ENCODE measurements around the gene C1QTNF12. TPM values are rescaled to one million over a fixed set of nuclear protein-coding genes. Genes with fewer than 3 reads are reported as not detected.

C1QTNF12 gene
- total RNA-seq, 1 experiment from 2014 or later: 4.4 TPM

DNA sequence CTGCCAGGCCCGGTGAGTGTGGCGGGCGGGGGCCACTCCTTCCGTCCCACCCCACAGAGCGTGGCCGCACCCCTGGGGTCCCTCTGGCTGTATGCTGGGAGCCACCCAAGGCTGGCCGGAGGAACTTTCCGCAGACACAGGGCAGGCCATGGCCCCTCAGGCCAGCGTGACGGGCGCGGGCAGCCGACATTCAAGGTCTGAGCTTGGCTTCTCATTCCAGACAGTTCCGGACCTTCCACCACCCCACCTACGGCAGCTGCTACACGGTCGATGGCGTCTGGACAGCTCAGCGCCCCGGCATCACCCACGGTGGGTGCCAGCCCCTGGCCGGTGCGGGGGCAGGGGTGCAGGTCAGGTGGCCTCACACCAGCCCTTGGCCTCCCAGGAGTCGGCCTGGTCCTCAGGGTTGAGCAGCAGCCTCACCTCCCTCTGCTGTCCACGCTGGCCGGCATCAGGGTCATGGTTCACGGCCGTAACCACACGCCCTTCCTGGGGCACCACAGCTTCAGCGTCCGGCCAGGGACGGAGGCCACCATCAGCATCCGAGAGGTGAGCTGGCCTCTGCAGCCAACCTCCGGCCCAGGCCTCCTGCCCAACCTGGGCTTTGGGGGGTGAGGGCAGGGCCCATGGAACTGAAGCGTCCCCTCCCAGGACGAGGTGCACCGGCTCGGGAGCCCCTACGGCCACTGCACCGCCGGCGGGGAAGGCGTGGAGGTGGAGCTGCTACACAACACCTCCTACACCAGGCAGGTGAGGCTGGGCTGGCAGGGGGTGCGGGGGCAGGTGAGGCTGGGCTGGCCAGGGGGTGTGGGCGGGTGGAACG is 41.0 kb upstream of the C1QTNF12 start:
- Histone ChIP-seq H3T11ph (ENCODE audit: low read length) (no peak overlapping the region), H2BK120ac (ENCODE audit: low read depth, low read length, poor library complexity, severe bottlenecking) (no peak overlapping the region), H3K14ac (ENCODE audit: insufficient read depth, low read length) (no peak overlapping the region; the same call in 1 of the 2 replicates), H2AFZ (ENCODE audit: low read length) (no peak overlapping the region), H4K91ac (ENCODE audit: insufficient read length, low read depth, low read length) (no peak overlapping the region), H2BK12ac (ENCODE audit: insufficient read length, low read depth, low read length) (no peak overlapping the region), H4K5ac (ENCODE audit: insufficient read length, low read depth, low read length) (peak overlapping the region; percentile 37), H3K27ac (ENCODE audit: insufficient read length, low read depth, low read length) (no peak overlapping the region), H4K20me1 (ENCODE audit: control insufficient read depth, insufficient read depth, insufficient read length) (no peaks in the 10 kb centered on the region), H3K18ac (ENCODE audit: insufficient read length, low read depth, low read length) (peak overlapping the region; percentile 31), H3K23me2 (ENCODE audit: insufficient read length, low read depth, low read length, poor library complexity, severe bottlenecking) (no peaks in the 10 kb centered on the region), H3K23ac (ENCODE audit: insufficient read length, low read depth, low read length) (no peak overlapping the region), H3K4me1 (ENCODE audit: insufficient read depth, low read length) (no peaks in the 10 kb centered on the region), H2BK5ac (ENCODE audit: insufficient read length, low read length) (no peak overlapping the region), H4K8ac (replicated peaks; ENCODE audit: insufficient read length, low read depth, low read length) (no peak overlapping the region), H2BK20ac (ENCODE audit: low read depth, low read length, poor library complexity, severe bottlenecking) (no peak overlapping the region), H3K79me1 (ENCODE audit: insufficient read depth, low read depth, low read length, poor library complexity, severe bottlenecking) (no peaks in the 10 kb centered on the region), H3K79me2 (ENCODE audit: insufficient read depth, low read length) (no peaks in the 10 kb centered on the region), H2BK15ac (ENCODE audit: low read depth, low read length) (no peak overlapping the region), H3K9me3 (ENCODE audit: control insufficient read depth, low read depth, low read length) (no peaks in the 10 kb centered on the region), H3K4me2 (ENCODE audit: insufficient read depth, insufficient read length, low read length) (no peak overlapping the region), H3K27me3 (ENCODE audit: insufficient read depth, low read length) (no peaks in the 10 kb centered on the region), H3K56ac (ENCODE audit: insufficient read length, low read depth, low read length) (no peak overlapping the region), H3K4ac (ENCODE audit: low read depth, low read length) (no peak overlapping the region), H3K9ac (ENCODE audit: extremely low read depth, insufficient read length, low read length) (no peak overlapping the region), H2AK5ac (ENCODE audit: insufficient read length, low read length) (no peak overlapping the region)
- DNase-seq: no peak
- H3K27ac Mint-ChIP-seq: no peak overlapping the region
- peaks cover 2 to 10% of the 10 kb centered on the region in 2 experiments; a peak in 3 of 5 replicates for H3K9me3 Mint-ChIP-seq
- H3K27me3 Mint-ChIP-seq (ENCODE audit: low read depth): peaks cover 4% of the 10 kb centered on the region
- no peaks in the 10 kb centered on the region for H3K36me3 Mint-ChIP-seq (ENCODE audit: insufficient read depth in 1 of 3, low read depth in 3 of 3)
- no CpG with 5 or more reads among the region's 46 CpGs for WGBS (ENCODE audit: extremely low coverage, insufficient read length, low lambda C conversion rate)
- peaks cover 0 to 14% of the 10 kb centered on the region in 2 experiments; a peak in 2 of 4 replicates for H3K4me1 Mint-ChIP-seq
- no peak overlapping the region for H3K4me3 Mint-ChIP-seq
- TF ChIP-seq CTCF (conservative IDR thresholded peaks at IDR 0.05): no peak
